Measurements from ENCODE around the gene CFAP70.

The CFAP70 gene

GRCh38 chr10:73386583-73386982 lies 27.9 kb upstream of the CFAP70 start:
- no peak overlapping the region for H3K4me3 ChIP-seq (ENCODE audit: extremely low read depth, insufficient read depth, low read length, poor library complexity, severe bottlenecking)
- H3K4me1 ChIP-seq (ENCODE audit: control insufficient read depth, insufficient read depth, low read length, poor library complexity, severe bottlenecking): no peaks in the 10 kb centered on the region
- 96 to 99% methylated on average over 7 of the region's 7 CpGs for WGBS, 2 experiments (ENCODE audit: insufficient coverage in 2 of 2)
- peaks cover 74% of the 10 kb centered on the region for H3K36me3 ChIP-seq (ENCODE audit: control insufficient read depth, insufficient read depth, low read length)
- no peaks in the 10 kb centered on the region for H3K9me3 ChIP-seq (ENCODE audit: control insufficient read depth, low read length)
- no peak overlapping the region for H3K27ac ChIP-seq (ENCODE audit: low read depth, low read length, severe bottlenecking)

GRCh38 chr10:73379064-73379748 lies 20.5 kb upstream of the CFAP70 start:
- H3K9me3 ChIP-seq (ENCODE audit: control insufficient read depth, low read length): no peaks in the 10 kb centered on the region
- H3K36me3 ChIP-seq (ENCODE audit: control insufficient read depth, insufficient read depth, low read length): peaks cover 72% of the 10 kb centered on the region
- H3K4me3 ChIP-seq (ENCODE audit: extremely low read depth, insufficient read depth, low read length, poor library complexity, severe bottlenecking): no peak overlapping the region
- no peak overlapping the region for H3K27ac ChIP-seq (ENCODE audit: low read depth, low read length, severe bottlenecking)
- 82 to 88% methylated on average over 1 of the region's 1 CpG for WGBS, 2 experiments (ENCODE audit: insufficient coverage in 2 of 2)
- no peaks in the 10 kb centered on the region for H3K4me1 ChIP-seq (ENCODE audit: control insufficient read depth, insufficient read depth, low read length, poor library complexity, severe bottlenecking)

- Histone ChIP-seq H3K9me3 (ENCODE audit: control insufficient read depth, low read length) (no peaks in the 10 kb centered on the region), H3K27ac (ENCODE audit: low read depth, low read length, severe bottlenecking) (no peak overlapping the region), H3K36me3 (ENCODE audit: control insufficient read depth, insufficient read depth, low read length) (peaks cover 65% of the 10 kb centered on the region), H3K4me3 (ENCODE audit: extremely low read depth, insufficient read depth, low read length, poor library complexity, severe bottlenecking) (no peak overlapping the region), H3K4me1 (ENCODE audit: control insufficient read depth, insufficient read depth, low read length, poor library complexity, severe bottlenecking) (no peaks in the 10 kb centered on the region)
- 100% methylated on average over 1 of the region's 3 CpGs for WGBS, 2 experiments (ENCODE audit: insufficient coverage in 2 of 2)
Measured at GRCh38 chr10:73376679-73377078, 18.0 kb upstream of the CFAP70 start.

GRCh38 chr10:73368238-73368637 lies 9.6 kb upstream of the CFAP70 start:
- 100% methylated on average over 1 to 4 of the region's 4 CpGs for WGBS, 2 experiments (ENCODE audit: insufficient coverage in 2 of 2)
- Histone ChIP-seq H3K36me3 (ENCODE audit: control insufficient read depth, insufficient read depth, low read length) (peaks cover 29% of the 10 kb centered on the region), H3K4me1 (ENCODE audit: control insufficient read depth, insufficient read depth, low read length, poor library complexity, severe bottlenecking) (no peaks in the 10 kb centered on the region)

GRCh38 chr10:73366381-73367298 lies 8.0 kb upstream of the CFAP70 start:
- Histone ChIP-seq H3K4me3 (ENCODE audit: extremely low read depth, insufficient read depth, low read length, poor library complexity, severe bottlenecking) (no peak overlapping the region), H3K4me1 (ENCODE audit: control insufficient read depth, insufficient read depth, low read length, poor library complexity, severe bottlenecking) (no peaks in the 10 kb centered on the region), H3K27ac (ENCODE audit: low read depth, low read length, severe bottlenecking) (no peak overlapping the region), H3K9me3 (ENCODE audit: control insufficient read depth, low read length) (no peaks in the 10 kb centered on the region), H3K36me3 (ENCODE audit: control insufficient read depth, insufficient read depth, low read length) (peaks cover 28% of the 10 kb centered on the region)
- WGBS, 2 experiments (ENCODE audit: insufficient coverage in 2 of 2): 94 to 99% methylated on average over 4 to 5 of the region's 6 CpGs

More at GRCh38 chr10:73368238-73368637, 9.6 kb upstream of the CFAP70 start:
- H3K9me3 ChIP-seq (ENCODE audit: control insufficient read depth, low read length): no peaks in the 10 kb centered on the region
- no peak overlapping the region for H3K27ac ChIP-seq (ENCODE audit: low read depth, low read length, severe bottlenecking)
- no peak overlapping the region for H3K4me3 ChIP-seq (ENCODE audit: extremely low read depth, insufficient read depth, low read length, poor library complexity, severe bottlenecking)

- Histone ChIP-seq H3K36me3 (ENCODE audit: control insufficient read depth, insufficient read depth, low read length) (peaks cover 21% of the 10 kb centered on the region), H3K9me3 (ENCODE audit: control insufficient read depth, low read length) (no peaks in the 10 kb centered on the region), H3K27ac (ENCODE audit: low read depth, low read length, severe bottlenecking) (no peak overlapping the region), H3K4me3 (ENCODE audit: extremely low read depth, insufficient read depth, low read length, poor library complexity, severe bottlenecking) (no peak overlapping the region), H3K4me1 (ENCODE audit: control insufficient read depth, insufficient read depth, low read length, poor library complexity, severe bottlenecking) (no peaks in the 10 kb centered on the region)
- WGBS, 2 experiments (ENCODE audit: insufficient coverage in 2 of 2): 83 to 100% methylated on average over 1 of the region's 3 CpGs
Measured at GRCh38 chr10:73364964-73365363, 6.3 kb upstream of the CFAP70 start.

- H3K9me3 ChIP-seq (ENCODE audit: control insufficient read depth, low read length): no peaks in the 10 kb centered on the region
- 92 to 96% methylated on average over 7 of the region's 8 CpGs for WGBS, 2 experiments (ENCODE audit: insufficient coverage in 2 of 2)
- H3K36me3 ChIP-seq (ENCODE audit: control insufficient read depth, insufficient read depth, low read length): no peaks in the 10 kb centered on the region
- H3K27ac ChIP-seq (ENCODE audit: low read depth, low read length, severe bottlenecking): no peak overlapping the region
- H3K4me3 ChIP-seq (ENCODE audit: extremely low read depth, insufficient read depth, low read length, poor library complexity, severe bottlenecking): no peak overlapping the region
- H3K4me1 ChIP-seq (ENCODE audit: control insufficient read depth, insufficient read depth, low read length, poor library complexity, severe bottlenecking): no peaks in the 10 kb centered on the region
Measured at GRCh38 chr10:73359492-73359891, 828 bp upstream of the CFAP70 start.

- Histone ChIP-seq H3K4me1 (ENCODE audit: control insufficient read depth, insufficient read depth, low read length, poor library complexity, severe bottlenecking) (no peaks in the 10 kb centered on the region), H3K27ac (ENCODE audit: low read depth, low read length, severe bottlenecking) (no peak overlapping the region), H3K9me3 (ENCODE audit: control insufficient read depth, low read length) (no peaks in the 10 kb centered on the region), H3K4me3 (ENCODE audit: extremely low read depth, insufficient read depth, low read length, poor library complexity, severe bottlenecking) (peak overlapping the region; percentile 63), H3K36me3 (ENCODE audit: control insufficient read depth, insufficient read depth, low read length) (no peaks in the 10 kb centered on the region)
- 63 to 88% methylated on average over 5 of the region's 5 CpGs for WGBS, 2 experiments (ENCODE audit: insufficient coverage in 2 of 2)
Measured at GRCh38 chr10:73357821-73358220, 843 bp downstream of the CFAP70 start.

- Histone ChIP-seq H3K4me1 (ENCODE audit: control insufficient read depth, insufficient read depth, low read length, poor library complexity, severe bottlenecking) (no peaks in the 10 kb centered on the region), H3K36me3 (ENCODE audit: control insufficient read depth, insufficient read depth, low read length) (no peaks in the 10 kb centered on the region), H3K9me3 (ENCODE audit: control insufficient read depth, low read length) (no peaks in the 10 kb centered on the region), H3K27ac (ENCODE audit: low read depth, low read length, severe bottlenecking) (no peak overlapping the region), H3K4me3 (ENCODE audit: extremely low read depth, insufficient read depth, low read length, poor library complexity, severe bottlenecking) (no peak overlapping the region)
- whole genome bisulfite sequencing, 2 experiments (ENCODE audit: insufficient coverage in 2 of 2): 83 to 100% methylated on average over 1 of the region's 4 CpGs
Measured at GRCh38 chr10:73357166-73357565, 1.5 kb downstream of the CFAP70 start.

GRCh38 chr10:73344269-73344668 lies 14.4 kb downstream of the CFAP70 start:
- H3K36me3 ChIP-seq (ENCODE audit: control insufficient read depth, insufficient read depth, low read length): no peaks in the 10 kb centered on the region
- H3K4me3 ChIP-seq (ENCODE audit: extremely low read depth, insufficient read depth, low read length, poor library complexity, severe bottlenecking): no peak overlapping the region
- H3K4me1 ChIP-seq (ENCODE audit: control insufficient read depth, insufficient read depth, low read length, poor library complexity, severe bottlenecking): no peaks in the 10 kb centered on the region
- H3K27ac ChIP-seq (ENCODE audit: low read depth, low read length, severe bottlenecking): no peak overlapping the region
- H3K9me3 ChIP-seq (ENCODE audit: control insufficient read depth, low read length): peaks cover 3% of the 10 kb centered on the region
- WGBS, 2 experiments (ENCODE audit: insufficient coverage in 2 of 2): 89 to 100% methylated on average over 1 of the region's 1 CpG

GRCh38 chr10:73340121-73340520 lies 18.5 kb downstream of the CFAP70 start:
- Histone ChIP-seq H3K4me1 (ENCODE audit: control insufficient read depth, insufficient read depth, low read length, poor library complexity, severe bottlenecking) (no peaks in the 10 kb centered on the region), H3K9me3 (ENCODE audit: control insufficient read depth, low read length) (peaks cover 3% of the 10 kb centered on the region), H3K4me3 (ENCODE audit: extremely low read depth, insufficient read depth, low read length, poor library complexity, severe bottlenecking) (no peak overlapping the region), H3K27ac (ENCODE audit: low read depth, low read length, severe bottlenecking) (no peak overlapping the region), H3K36me3 (ENCODE audit: control insufficient read depth, insufficient read depth, low read length) (no peaks in the 10 kb centered on the region)
- 75 to 78% methylated on average over 1 to 2 of the region's 3 CpGs for WGBS, 2 experiments (ENCODE audit: insufficient coverage in 2 of 2)
